Measurements from ENCODE around the gene UBAP2L.
"Not testable (repeated sequence)": the region's sequence is repeated elsewhere in the genome, so short reads cannot be mapped to it uniquely, and the experiment has no call there.

UBAP2L gene

DNA sequence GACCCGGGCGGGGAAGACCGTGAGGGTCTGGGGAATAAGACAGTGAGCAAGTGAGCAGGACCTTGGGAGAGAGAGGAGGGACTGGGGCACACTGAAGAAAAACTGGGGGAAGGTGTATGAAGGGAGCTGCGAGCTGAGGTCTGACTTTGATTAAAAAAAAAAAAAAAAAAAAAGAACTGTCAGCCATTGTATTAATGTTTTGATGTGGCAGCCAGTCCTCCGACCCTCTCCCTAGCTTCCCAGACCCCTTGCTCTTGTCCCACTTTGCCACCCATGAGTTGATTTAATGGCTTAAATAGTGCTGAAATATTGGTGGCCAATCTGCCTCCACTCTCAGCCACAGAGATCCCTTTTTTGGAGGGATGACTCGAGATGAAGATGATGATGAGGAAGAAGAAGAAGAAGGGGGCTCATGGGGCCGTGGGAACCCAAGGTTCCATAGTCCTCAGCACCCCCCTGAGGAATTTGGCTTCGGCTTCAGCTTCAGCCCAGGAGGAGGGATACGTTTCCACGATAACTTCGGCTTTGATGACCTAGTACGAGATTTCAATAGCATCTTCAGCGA, 52.3 kb downstream of the UBAP2L start:
- Histone ChIP-seq H3K9me3 (ENCODE audit: insufficient read depth, low read length) (no peaks in the 10 kb centered on the region), H3K36me3 (ENCODE audit: low read length) (no peaks in the 10 kb centered on the region), H3K27me3 (ENCODE audit: low read length) (no peaks in the 10 kb centered on the region), H3K4me2 (ENCODE audit: low read depth, low read length, poor library complexity, severe bottlenecking) (peak overlapping the region; percentile 88), H3K79me2 (ENCODE audit: insufficient read depth, low read length) (peaks cover 12% of the 10 kb centered on the region), H2AFZ (ENCODE audit: low read depth, low read length, severe bottlenecking) (peak overlapping the region; percentile 91), H3K9me2 (replicated peaks; ENCODE audit: insufficient read depth, low read length) (no peaks in the 10 kb centered on the region), H3K9ac (ENCODE audit: low read length) (peak overlapping the region; percentile 98), H3K4me3 (ENCODE audit: insufficient read depth, low read length, poor library complexity, severe bottlenecking) (peak overlapping the region; percentile 99), H3K27ac (ENCODE audit: low read depth, low read length) (peak overlapping the region; percentile 65), H4K20me1 (ENCODE audit: low read depth, low read length) (no peaks in the 10 kb centered on the region), H3F3A (ENCODE audit: insufficient read depth) (peaks cover 30% of the 10 kb centered on the region)
- TF ChIP-seq EZH2phosphoT487 (conservative IDR thresholded peaks at IDR 0.05; ENCODE audit: low read length), result no peak

DNA sequence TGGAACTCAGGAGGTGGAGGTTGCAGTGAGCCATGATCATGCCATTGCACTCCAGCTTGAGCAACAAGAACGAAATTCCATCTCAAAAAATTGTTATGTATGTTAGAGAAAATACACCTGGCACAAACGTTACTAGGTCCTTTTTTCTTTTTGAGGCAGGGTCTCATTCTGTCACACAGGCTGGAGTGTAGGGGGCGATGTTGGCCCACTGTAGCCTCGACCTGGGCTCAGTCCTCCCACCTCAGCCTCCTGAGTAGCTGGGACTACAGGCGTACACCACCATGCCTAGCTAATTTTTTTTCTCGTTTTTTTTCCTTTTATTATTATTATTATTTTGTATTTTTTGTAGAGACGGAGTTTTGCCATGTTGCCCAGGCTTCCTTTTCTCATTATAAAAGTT, 56.0 kb downstream of the UBAP2L start:
- H3K36me3 ChIP-seq (ENCODE audit: low read length), result no peaks in the 10 kb centered on the region
- no peak overlapping the region for H3K4me3 ChIP-seq (ENCODE audit: insufficient read depth, low read length, poor library complexity, severe bottlenecking)
- H3K4me2 ChIP-seq (ENCODE audit: low read depth, low read length, poor library complexity, severe bottlenecking), result no peak overlapping the region
- H3K79me2 ChIP-seq (ENCODE audit: insufficient read depth, low read length), result peaks cover 12% of the 10 kb centered on the region
- no peaks in the 10 kb centered on the region for H4K20me1 ChIP-seq (ENCODE audit: low read depth, low read length)
- TF ChIP-seq CTCF (IDR thresholded peaks at IDR 0.05; ENCODE audit: insufficient read depth, low read length, poor library complexity, severe bottlenecking), result no peak
- no peak for TF ChIP-seq EZH2phosphoT487 (conservative IDR thresholded peaks at IDR 0.05; ENCODE audit: low read length)
- H2AFZ ChIP-seq (ENCODE audit: low read depth, low read length, severe bottlenecking), result no peak overlapping the region
- no peak overlapping the region for H3K27ac ChIP-seq (ENCODE audit: low read depth, low read length)
- no peaks in the 10 kb centered on the region for H3K9me2 ChIP-seq (replicated peaks; ENCODE audit: insufficient read depth, low read length)
- H3K9ac ChIP-seq (ENCODE audit: low read length), result no peak overlapping the region
- peaks cover 4% of the 10 kb centered on the region for H3F3A ChIP-seq (ENCODE audit: insufficient read depth)
- H3K9me3 ChIP-seq (ENCODE audit: insufficient read depth, low read length), result no peaks in the 10 kb centered on the region
- no peaks in the 10 kb centered on the region for H3K27me3 ChIP-seq (ENCODE audit: low read length)

GRCh38 chr1:154287591-154287990, 66.8 kb downstream of the UBAP2L start:
- H3K9ac ChIP-seq (ENCODE audit: low read length); H3K9me2 ChIP-seq (replicated peaks; ENCODE audit: insufficient read depth, low read length); H3K4me2 ChIP-seq (ENCODE audit: low read depth, low read length, poor library complexity, severe bottlenecking); H3K36me3 ChIP-seq (ENCODE audit: low read length); H3K27me3 ChIP-seq (ENCODE audit: low read length); H2AFZ ChIP-seq (ENCODE audit: low read depth, low read length, severe bottlenecking); H3K9me3 ChIP-seq (ENCODE audit: insufficient read depth, low read length); H3K27ac ChIP-seq (ENCODE audit: low read depth, low read length); H4K20me1 ChIP-seq (ENCODE audit: low read depth, low read length); H3K79me2 ChIP-seq (ENCODE audit: insufficient read depth, low read length); H3K4me3 ChIP-seq (ENCODE audit: insufficient read depth, low read length, poor library complexity, severe bottlenecking); H3F3A ChIP-seq (ENCODE audit: insufficient read depth): not testable (repeated sequence)

DNA sequence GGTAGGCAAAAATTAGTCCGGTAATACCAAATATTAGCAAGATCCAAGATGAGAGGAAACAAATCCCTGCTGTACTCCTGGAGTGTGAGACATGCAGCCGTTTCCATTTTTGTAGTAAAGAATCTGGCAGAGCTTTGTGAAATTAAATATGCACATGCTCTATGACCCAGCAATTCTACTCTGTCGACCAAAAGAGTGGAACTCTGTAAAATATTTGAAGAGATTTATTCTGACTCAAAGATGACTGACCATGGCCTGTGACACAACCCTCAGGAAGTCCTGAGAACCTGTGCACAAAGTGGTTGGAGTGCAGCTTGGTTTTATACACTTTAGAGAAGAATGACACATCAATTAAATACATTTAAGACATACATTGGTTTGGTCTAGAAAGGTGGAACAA, 67.9 kb downstream of the UBAP2L start:
- no peak overlapping the region for H3K27ac ChIP-seq (ENCODE audit: low read depth, low read length)
- no peak for TF ChIP-seq CTCF (IDR thresholded peaks at IDR 0.05; ENCODE audit: insufficient read depth, low read length, poor library complexity, severe bottlenecking)
- TF ChIP-seq EZH2phosphoT487 (conservative IDR thresholded peaks at IDR 0.05; ENCODE audit: low read length), result no peak
- H3F3A ChIP-seq (ENCODE audit: insufficient read depth), result no peaks in the 10 kb centered on the region
- H3K9ac ChIP-seq (ENCODE audit: low read length), result no peak overlapping the region
- no peaks in the 10 kb centered on the region for H3K9me3 ChIP-seq (ENCODE audit: insufficient read depth, low read length)
- no peak overlapping the region for H3K4me3 ChIP-seq (ENCODE audit: insufficient read depth, low read length, poor library complexity, severe bottlenecking)
- H3K27me3 ChIP-seq (ENCODE audit: low read length), result no peaks in the 10 kb centered on the region
- H4K20me1 ChIP-seq (ENCODE audit: low read depth, low read length), result no peaks in the 10 kb centered on the region
- no peak overlapping the region for H2AFZ ChIP-seq (ENCODE audit: low read depth, low read length, severe bottlenecking)
- H3K4me2 ChIP-seq (ENCODE audit: low read depth, low read length, poor library complexity, severe bottlenecking), result no peak overlapping the region
- no peaks in the 10 kb centered on the region for H3K9me2 ChIP-seq (replicated peaks; ENCODE audit: insufficient read depth, low read length)
- no peaks in the 10 kb centered on the region for H3K79me2 ChIP-seq (ENCODE audit: insufficient read depth, low read length)
- H3K36me3 ChIP-seq (ENCODE audit: low read length), result no peaks in the 10 kb centered on the region

Measured in SU-DHL-6 (cell line).